ENCODE data around the gene PTPRR. TPM values are rescaled to one million over a fixed set of nuclear protein-coding genes. Genes with fewer than 3 reads are reported as not detected.

Gene PTPRR
- total RNA-seq, 1 donor from 2014 or later, result 0.31 TPM

DNA sequence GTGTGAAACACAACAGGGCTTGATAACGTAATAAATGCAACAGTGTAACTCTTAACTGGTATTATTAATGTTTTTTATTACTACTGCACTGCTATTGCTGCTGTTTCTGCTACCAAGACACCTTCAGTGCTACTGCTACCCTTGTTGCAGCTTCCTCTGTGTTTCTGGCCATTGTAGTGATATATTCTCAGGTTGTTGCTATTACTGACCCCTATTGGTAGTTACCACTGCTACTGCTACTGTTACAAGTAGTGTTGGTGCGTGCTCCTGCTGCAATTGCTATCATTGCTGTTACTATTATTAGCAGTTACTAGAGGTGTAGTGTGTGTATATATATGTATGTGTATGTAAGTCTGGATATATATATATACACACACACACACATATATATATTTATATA, 196.1 kb downstream of the PTPRR start:
- DNase-seq (ENCODE audit: low spot score) (no peak), ATAC-seq (no peak)
- intact Hi-C loops (cut with DNase I), result loop anchor here (10.0 kb wide), 1 partner anchor 130 kb away; no protein-coding TSS in a partner anchor

DNA sequence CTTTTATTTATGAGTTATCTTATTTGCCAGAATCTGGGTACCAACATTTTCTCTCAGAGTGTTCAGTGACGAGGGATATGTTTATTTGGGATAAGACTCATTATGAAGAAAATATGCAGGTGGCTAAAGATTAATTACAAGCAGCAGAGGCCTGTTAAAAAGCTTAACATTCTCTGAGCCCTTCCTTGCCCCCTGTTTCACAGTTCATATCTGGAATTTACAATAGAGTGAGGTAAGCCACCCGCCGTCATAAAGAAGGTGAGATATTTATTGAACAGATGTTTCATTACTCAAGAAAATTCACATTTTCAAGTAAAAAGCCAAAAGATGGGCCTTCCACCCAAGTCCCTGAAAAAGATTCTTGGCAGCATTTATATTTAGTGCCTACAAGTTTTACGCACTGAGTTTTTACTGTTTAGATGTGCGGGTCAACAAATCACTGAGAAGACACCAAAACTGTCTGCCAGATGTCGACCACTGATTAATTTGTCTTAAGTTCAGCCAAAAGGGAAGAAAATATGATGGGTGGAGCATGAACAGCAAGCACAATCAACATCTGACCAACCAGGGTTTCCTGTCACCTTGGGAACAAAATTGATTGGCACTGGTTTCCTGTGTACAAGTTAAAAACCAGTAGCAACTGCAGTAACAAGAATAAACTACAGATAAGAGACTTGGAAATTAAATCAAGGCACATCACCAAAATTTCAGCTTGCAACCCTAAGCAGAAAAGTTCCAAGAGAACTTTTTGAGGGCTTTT, 197.8 kb downstream of the PTPRR start:
- no peak for DNase-seq (ENCODE audit: low spot score)
- intact Hi-C loops (cut with DNase I), result loop anchor here (10.0 kb wide), 1 partner anchor 128 kb away; no protein-coding TSS in a partner anchor

DNA sequence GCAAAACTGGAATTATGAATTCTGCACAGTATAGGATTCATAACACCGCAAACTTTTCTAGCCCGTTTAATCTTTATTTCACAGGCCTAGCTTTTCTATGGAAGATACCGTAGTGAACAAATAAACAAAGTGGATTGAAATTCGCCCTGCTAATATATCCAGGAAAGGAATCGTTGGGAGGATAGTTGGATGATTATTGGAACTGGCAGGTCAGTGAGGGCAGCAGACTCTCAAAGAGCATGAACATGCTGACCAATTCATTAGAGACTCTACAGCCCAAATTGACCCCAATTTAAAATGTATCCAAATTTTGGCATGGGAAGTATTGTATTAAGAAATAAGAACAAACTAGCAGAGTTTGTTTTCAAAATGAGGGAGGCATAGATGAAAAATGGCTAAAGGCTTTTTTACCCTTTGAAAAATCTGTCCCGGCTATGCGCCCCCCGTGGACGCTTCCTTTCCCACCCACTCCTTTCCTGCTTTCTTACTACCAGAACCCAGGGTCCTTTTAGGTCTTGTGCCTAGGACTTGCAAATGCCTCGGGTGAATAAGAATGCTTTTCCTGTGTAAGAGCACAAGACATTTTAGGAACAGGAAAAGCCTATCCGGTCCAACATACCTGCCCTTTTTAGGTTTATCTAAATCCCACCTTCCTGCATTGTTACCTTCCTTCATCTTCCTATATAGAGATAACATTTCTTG, 198.7 kb downstream of the PTPRR start:
- intact Hi-C loops (cut with DNase I), result loop anchor here (10.0 kb wide), 1 partner anchor 127 kb away; no protein-coding TSS in a partner anchor
- DNase-seq (ENCODE audit: low spot score), result no peak
- no peak for ATAC-seq

More for the DNA sequence above, 197.8 kb downstream of the PTPRR start:
- no peak for ATAC-seq

DNA sequence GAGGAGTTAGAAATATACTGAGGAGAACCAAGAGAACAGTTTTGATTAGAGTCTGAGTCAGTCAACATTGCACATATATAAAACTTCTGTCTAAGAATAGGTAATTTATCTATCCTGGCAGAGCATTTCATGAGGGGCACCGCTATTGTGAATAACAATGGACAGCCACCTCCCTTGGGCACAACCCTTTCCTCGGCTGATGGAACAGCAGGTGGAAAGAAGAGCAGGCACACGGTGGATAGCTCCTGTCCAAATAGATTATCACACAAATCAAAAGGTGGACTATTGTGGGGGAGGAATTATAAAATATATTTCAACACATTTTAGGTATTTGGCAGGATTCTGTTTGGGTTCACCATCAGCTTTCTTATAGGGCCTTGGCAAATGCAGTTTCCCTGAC, 199.3 kb downstream of the PTPRR start:
- DNase-seq (ENCODE audit: low spot score), result no peak
- no peak for ATAC-seq
- intact Hi-C loops (cut with DNase I), result loop anchor here (10.0 kb wide), 1 partner anchor 126 kb away; no protein-coding TSS in a partner anchor

DNA sequence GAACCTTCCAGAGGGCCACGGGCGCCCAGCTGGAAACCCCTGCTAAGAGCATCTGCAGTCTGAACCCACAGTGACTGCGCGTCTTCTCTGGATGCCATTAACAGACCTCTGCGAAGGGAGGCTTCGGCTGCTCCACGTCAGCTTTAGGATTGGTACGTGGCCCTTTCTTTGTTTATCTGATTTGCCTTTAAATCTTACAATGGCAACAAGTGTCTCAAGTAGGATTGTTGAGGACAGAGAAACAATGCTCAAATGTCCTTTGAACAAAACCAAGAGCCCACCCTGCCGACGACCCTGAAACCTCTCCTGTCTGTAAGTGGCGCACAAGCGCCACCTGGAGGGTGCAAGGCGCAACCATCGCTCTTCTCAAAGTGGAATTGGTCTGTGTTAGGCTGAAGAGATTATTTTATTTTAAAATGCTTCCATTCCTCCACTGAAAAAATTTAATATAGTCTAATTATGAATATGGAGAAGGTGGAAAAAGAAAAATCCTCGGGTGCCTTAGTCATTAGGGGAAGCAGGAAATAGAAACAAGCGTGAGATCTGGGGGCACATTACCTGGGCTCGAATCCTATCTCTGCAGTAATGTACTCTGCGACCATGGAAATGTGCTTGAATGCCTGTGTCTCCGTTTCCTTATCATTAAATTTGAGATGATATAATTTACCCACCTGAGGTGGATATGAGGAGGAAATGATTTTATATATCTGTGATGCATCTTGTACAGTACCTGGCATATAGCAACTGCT, 200.7 kb downstream of the PTPRR start:
- intact Hi-C loops (cut with DNase I), result loop anchor here (10.0 kb wide), 1 partner anchor 125 kb away; no protein-coding TSS in a partner anchor
- ATAC-seq (peak; percentile 82), DNase-seq (ENCODE audit: low spot score) (peak; percentile 64)

DNA sequence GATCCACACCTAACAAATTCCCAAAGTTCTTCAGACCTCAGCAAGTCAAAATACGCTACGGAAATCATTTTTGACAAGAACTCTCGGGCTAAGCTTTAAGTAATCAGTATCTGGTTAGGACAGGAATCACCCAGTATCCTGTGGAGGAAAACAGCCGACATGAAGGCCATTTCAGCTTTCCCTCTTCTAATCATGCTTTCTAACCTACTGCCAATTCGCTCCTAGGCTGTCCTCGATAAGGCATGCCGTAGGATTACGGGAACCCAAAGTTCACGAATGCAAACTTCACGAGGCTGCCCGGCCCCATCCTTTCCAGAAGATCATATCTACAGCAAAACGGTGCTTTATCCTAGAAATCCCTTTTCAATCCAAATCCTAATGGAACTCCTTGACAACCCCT, 201.5 kb downstream of the PTPRR start:
- ATAC-seq, result no peak
- DNase-seq (ENCODE audit: low spot score), result no peak
- intact Hi-C loops (cut with DNase I), result no loop called here

DNA sequence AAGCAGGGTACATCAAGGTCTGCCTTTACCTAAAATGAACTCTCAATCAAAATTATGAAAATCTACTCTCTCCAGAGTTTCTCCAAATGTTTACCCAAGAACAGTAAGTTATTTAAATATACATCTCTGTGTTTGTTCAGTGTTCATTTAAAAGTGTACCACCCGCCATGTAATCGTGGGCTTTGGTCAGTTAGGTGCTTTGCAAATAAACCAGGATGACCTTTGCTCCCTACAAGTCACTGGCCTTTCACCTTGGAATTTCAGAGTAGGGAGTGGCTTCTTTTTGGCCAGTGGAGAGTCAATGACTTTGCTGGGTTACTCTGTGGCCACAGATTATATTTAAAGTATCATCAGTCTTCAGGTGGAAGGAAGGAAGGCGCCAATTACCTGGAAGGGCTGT, 208.7 kb downstream of the PTPRR start:
- intact Hi-C loops (cut with DNase I), result no loop called here
- ATAC-seq (no peak), DNase-seq (ENCODE audit: low spot score) (no peak)

DNA sequence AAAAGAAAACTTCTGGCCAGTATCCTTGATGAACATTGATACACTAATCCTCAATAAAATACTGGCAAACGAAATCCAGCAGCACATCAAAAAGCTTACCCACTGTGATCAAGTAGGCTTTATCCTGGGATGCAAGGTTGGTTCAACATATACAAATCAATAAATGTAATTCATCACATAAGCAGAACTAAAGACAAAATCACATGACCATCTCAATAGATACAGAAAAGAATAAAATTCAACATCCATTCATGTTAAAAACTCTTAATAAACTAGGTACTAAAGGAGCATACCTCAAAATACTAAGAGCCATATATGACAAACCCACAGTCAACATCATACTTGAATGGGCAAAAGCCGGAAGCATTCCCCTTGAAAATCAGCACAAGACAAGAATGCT, 211.5 kb downstream of the PTPRR start:
- no peak for DNase-seq (ENCODE audit: low spot score)
- intact Hi-C loops (cut with DNase I), result no loop called here
- no peak for ATAC-seq

DNA sequence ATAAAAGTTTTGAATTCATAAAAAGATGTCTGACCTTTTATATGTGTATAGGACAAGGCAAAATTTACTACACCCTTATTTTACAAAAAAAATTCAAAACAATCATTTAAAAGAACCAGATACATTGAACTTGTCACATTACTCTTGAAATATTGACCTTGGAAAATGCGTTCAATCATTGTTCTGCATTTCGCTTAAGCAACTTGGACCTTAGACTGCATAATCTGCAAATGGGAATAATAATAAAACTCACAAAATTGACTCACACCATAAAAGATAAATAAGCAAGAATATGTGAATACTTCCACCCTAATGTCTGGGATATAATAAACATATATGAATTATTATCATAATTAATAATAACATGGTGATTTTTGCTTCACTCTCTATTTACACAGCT, 213.9 kb downstream of the PTPRR start:
- no peak for DNase-seq (ENCODE audit: low spot score)
- intact Hi-C loops (cut with DNase I), result no loop called here
- ATAC-seq, result no peak

DNA sequence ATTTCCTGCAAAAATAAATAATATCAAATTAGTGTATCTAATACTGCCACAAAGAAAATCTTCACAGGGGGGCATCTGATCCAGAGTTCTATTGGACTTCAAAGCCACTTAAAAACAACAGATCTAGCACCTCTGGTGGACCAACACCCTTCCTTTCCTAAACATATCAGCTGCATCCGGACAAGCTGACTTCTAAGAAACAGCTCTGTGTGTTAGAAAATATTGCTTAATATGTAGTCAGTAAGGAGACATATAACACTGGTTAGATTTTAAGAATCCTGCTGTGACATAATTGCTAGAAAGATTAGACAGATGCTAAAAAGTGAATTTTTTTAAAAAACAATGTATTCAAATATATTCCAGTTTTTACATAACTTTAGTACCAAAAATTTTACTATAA, 222.2 kb downstream of the PTPRR start:
- ATAC-seq, result no peak
- DNase-seq (ENCODE audit: low spot score), result no peak
- intact Hi-C loops (cut with DNase I), result no loop called here

DNA sequence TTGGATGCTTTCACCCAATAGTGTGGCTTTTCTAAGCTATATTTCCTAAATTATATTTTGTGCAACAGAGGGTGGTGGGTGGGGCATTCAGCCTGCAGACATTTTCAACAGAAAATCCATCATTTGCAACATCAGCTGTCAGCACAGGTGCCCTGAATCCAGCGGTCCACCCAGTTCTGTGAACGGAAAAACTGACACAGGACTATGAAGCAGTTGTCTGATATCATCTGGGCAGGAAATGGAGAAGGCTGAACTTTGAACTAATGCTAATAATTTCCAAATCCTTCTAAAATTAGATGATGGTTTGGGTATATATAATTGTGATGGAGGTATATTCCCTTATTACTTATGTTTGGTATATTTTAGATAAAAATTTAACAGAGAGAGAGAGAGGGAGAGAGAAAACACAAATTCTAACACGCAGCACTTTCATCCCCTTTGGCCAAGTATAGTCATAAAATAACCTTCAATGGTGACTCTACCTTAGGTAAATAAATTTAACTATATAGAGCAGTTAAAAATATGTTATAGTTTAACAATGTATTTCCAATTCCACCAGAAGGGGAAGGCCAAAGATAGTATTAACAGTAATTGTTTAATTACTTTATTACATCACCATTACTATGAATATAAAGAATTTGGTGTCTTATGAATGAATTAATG, 225.0 kb downstream of the PTPRR start:
- DNase-seq (ENCODE audit: low spot score) (no peak), ATAC-seq (no peak)
- intact Hi-C loops (cut with DNase I), result no loop called here

DNA sequence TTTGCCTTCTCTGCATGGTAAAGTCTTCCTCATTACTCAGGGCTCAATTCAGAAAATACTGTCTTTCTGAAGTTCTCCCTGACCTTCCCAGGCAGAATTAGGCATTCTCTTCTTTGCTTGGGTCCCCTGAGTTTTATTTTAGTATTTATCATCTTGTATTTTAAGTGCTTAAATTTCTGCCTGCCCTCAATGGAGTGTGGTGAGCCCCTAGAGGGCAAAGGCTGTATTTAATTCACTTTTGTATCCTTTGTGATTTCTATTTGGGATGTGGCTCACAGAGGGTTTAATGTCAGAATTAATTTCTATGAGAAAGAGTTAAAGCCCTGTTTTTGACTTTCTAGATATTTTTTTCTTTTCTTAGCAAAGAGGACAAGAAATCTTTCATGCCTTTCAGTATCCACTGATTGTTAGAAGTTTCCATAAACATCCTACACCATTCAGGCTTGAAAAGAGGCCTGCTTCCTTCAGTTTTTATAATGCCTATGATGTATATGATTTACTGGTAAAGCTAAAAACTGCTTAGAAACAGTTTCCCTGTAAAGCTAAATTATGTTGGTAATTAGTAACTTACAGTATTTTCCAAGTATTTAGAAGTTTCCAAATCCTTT, 227.8 kb downstream of the PTPRR start:
- ATAC-seq, result no peak
- no peak for DNase-seq (ENCODE audit: low spot score)
- intact Hi-C loops (cut with DNase I), result no loop called here

DNA sequence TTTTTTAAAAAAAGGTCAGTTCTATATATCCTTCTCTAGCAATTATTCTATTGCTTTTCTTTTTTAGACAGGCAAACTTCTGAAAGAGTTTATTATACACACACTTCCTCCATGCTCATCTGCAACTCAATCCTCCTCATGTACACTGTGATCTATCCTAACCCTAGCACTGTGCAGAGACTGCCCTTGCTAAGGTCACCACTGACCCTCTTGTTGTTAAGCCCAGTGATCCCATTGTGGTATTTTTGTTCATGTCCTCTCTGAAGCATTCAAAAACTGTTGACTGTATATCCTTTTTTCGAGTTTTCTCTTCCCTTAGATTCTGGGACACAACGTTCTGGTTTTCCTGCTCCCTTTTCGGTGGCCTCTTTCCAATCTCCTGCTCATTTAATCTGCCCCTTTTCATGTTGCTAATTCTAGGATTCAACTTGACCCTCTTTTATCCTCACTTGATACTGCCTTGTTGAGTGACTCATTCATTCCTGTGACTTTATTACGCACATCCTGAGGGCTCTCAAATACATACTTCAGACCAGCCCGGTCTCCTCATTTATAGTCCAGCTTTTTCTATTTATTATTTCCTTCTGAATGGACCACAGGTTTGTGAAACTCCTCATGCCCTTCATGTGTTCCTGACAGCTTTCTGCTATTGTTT, 229.4 kb downstream of the PTPRR start:
- DNase-seq (ENCODE audit: low spot score) (no peak), ATAC-seq (no peak)
- intact Hi-C loops (cut with DNase I), result no loop called here

DNA sequence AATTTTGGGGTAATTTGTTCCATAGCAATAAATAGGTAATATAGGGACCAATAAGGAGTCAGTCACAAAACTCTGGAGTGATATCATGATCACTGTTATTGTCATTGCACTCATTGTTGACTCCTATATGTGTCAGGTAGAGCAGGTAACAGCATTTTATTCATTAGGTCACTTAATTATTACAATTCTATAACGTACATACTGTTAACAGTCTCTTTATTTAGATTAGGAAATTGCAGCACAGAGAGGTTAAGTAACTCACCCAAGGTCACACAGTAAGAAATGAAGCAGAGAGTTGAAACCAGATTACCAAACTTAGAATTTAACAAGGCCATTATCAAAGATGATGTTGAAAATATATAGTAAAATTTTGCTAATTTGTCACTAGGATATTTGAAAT, 233.6 kb downstream of the PTPRR start:
- intact Hi-C loops (cut with DNase I), result no loop called here
- ATAC-seq, result no peak

DNA sequence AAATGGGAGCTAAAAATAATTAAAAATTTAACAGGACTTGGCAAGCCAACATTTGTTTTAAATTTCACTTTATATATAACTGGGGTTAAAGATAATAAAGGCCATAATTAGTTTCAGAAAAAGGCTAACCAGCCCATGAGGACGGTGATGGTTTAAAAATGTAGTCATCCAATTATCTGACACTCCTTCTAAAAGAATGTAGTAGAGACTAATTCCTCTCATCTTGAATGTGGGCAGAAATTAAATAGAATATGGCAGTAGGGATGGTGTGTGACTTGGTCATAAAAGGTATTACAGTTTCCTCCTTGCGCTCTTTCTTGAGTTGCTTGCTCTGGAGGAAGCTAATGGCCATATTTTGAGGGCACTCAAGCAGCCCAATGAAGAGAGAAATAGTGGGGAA, 234.2 kb downstream of the PTPRR start:
- ATAC-seq (no peak), DNase-seq (ENCODE audit: low spot score) (no peak)
- intact Hi-C loops (cut with DNase I), result no loop called here

More for the DNA sequence above, 233.6 kb downstream of the PTPRR start:
- no peak for DNase-seq (ENCODE audit: low spot score)

DNA sequence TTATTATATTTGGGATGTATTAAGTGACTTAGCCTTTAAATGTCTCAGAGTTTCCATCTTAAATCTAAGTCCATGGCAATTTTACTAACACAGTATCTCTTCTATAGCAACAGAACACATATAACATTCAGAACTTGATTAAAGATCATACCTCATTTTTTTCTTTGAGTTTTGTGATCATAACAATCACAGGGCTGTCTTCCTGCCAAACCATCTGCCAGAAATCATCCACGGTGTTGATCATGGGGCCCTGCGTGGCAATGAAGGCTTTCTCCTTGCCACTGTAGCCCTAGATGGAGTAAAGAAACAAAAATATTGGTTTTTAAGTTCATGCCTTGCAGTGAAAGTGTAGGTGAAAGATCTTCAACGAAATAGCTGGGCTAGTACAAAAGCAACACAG, 236.6 kb downstream of the PTPRR start:
- intact Hi-C loops (cut with DNase I), result no loop called here
- DNase-seq (ENCODE audit: low spot score), result no peak

DNA sequence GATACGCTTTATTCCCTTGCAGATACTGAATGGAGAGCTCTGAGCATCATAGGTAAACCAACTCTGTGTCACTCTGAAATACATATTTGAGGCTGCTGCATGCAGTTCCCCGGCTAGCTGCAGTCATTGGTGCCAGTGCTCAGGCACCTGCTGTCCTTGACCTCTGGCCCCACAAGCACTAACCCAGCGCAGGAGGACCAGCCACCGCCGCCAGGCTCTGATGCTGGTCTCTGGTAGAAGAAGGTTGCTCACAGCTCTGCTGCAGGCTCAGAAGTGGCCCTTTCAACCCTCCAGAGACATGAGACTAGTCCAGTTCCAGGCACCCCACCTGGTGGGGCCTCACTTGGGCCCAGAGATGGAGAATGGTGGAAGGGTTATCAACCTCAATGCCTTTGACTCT, 248.8 kb downstream of the PTPRR start:
- ATAC-seq (no peak), DNase-seq (ENCODE audit: low spot score) (no peak)
- intact Hi-C loops (cut with DNase I), result no loop called here

More for the DNA sequence above, 236.6 kb downstream of the PTPRR start:
- ATAC-seq, result no peak

DNA sequence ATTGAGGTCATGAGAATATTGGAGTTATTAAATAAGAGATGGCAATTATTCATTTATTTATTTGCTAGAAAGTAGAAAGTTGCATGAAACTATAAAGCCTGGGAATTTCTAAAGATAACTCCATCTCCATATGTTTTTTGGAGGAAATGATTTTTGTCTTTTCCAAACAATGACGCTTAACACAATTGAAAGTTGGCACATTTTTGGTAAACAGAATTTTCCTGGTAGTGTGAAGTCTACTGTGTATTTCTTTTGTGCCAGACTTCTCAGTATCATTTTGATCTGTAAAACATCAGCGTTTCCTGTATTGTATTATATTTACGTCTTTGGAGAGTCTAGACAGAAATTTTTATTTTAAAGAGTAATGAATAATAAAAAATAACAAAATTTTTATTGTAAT, 249.6 kb downstream of the PTPRR start:
- intact Hi-C loops (cut with DNase I), result no loop called here
- DNase-seq (ENCODE audit: low spot score), result no peak
- no peak for ATAC-seq
